HUDEP-2 (cell line): ENCODE measurements around the gene SMIM24.
A peak's percentile ranks its signal among the peaks of the same experiment; 100 is the strongest.
"Not testable (repeated sequence)": the region's sequence is repeated elsewhere in the genome, so short reads cannot be mapped to it uniquely, and the experiment has no call there.

Source experiments
- DNase-seq, 76 experiments: peaks; one replicate each; lab custom pipeline; 2025; ENCODE audit not compliant: unreplicated experiment in 76 of 76; lab: John Stamatoyannopoulos, UW

The SMIM24 gene

DNA sequence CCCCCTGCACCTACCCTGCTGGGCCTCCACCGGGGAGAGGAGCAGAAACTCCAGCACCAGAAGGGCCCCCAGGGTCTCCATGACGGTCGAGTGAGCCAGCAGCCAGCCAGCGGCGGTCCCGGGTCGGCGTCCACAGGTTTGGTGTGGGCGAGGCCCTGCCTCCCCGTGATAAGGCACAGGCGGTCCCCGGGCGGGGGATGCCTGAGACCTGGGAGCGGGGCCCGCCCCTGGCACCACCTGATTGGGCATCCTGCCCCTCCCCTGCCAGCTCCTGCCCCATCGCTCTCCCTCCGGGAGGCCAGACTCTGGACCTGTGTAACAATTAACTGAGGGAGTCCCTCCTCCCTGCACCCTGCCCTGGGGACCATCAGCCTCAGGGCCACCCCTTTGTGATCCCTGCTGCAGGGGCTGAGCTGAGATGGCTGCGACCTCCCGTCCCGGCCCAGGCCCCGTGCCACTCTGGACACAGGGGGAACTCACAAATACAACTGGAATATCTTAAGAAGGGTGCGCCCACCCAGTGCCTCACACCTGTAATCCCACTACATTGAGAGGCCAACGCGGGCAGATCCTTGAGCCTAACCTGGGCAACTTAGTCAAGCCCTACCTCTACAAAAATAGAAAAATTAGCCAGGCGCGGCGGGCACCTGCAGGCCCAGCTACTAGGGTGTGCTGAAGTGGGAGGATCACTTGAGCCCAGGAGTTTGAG lies at the start of gene SMIM24:
Gene SMIM24, minus strand, starts transcription at position 143 of the 709 bp plus-strand sequence. Its CDS starts 62 bp downstream, at position 81.
- peak in 39 of 76 experiments; percentile 12 to 75 (median 41) for DNase-seq

DNA sequence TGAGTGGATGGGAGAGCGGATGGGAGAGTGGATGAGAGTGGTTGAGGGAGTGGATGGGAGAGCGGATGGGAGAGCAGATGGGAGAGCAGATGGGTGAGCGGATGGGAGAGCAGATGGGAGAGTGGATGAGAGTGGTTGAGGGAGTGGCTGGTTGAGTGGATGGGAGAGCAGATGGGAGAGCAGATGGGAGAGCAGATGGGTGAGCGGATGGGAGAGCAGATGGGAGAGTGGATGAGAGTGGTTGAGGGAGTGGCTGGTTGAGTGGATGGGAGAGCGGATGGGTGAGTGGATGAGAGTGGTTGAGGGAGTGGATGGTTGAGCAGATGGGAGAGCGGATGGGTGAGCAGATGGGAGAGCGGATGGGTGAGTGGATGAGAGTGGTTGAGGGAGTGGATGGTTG lies 49.0 kb upstream of the SMIM24 start:
- DNase-seq: not testable (repeated sequence)

DNA sequence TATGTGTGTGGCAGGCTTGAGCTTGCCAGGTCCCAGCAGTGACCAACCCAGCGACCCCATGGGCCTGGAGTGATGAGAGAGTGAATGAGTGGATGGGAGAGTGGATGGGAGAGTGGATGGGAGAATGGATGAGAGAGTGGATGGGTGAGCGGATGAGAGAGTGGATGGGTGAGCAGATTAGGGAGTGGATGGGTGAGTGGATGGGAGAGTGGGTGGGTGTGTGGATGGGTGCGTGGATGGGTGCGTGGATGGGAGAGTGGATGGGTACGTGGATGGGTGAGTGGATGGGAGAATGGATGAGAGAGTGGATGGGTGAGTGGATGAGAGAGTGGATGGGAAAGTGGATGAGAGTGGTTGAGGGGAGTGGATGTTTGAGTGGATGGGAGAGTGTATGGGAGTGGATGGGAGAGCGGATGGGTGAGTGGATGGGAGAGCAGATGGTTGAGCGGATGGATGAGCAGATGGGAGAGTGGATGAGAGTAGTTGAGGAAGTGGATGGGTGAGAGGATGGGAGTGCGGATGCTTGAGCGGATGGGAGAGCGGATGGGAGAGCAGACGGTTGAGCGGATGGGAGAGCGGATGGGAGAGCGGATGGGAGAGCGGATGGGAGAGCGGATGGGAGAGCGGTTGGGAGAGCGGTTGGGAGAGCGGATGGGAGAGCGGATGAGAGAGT lies 48.4 kb upstream of the SMIM24 start:
- no peak for DNase-seq

DNA sequence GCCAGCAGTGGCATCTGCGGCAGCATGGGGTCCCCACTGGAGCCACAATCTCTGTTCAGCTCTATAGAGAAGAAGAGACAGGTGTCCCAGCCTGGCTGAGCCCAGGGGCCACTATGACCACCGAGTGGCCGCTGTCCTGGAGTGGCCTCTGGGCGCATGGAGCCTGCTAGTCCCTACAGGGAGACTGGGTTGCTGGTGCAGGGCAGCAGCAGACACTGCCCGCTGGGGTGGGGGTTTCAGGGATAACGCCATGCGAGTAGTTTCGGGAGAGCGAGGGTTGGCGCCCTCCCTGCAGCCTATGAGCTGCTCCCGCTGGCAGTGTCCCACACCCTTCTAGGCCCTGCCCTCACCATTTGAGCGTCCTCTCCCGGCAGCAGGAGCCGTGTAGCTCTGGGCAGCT lies 47.8 kb upstream of the SMIM24 start:
- DNase-seq: no peak

DNA sequence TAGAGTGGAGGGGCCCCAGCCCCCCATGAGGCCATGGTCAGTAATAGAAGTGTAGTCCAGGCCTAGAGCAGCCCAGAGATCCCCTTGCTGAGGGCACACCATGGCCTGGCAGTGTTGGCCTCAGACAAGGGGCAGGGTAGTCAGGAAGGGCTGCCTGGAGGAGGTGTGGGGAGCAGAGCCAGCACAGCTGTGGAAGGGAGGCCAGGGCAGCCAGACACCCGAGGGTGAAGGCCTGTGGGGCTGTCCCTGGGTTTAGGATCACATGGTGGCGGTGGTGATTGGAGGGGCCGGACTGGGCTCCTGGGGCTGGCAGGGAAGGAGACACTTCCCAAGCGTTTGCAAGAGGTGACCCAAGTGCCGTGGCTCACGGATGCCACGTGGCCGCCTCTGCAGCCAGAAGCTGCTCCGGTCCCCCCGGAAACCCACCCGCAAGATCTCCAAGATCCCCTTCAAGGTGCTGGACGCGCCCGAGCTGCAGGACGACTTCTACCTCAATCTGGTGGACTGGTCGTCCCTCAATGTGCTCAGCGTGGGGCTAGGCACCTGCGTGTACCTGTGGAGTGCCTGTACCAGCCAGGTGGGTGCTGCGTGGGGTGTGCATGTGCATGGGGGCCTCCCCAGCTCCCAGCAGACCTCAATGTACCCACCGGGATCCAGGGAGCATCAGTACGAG lies 47.0 kb upstream of the SMIM24 start:
- DNase-seq: no peak

DNA sequence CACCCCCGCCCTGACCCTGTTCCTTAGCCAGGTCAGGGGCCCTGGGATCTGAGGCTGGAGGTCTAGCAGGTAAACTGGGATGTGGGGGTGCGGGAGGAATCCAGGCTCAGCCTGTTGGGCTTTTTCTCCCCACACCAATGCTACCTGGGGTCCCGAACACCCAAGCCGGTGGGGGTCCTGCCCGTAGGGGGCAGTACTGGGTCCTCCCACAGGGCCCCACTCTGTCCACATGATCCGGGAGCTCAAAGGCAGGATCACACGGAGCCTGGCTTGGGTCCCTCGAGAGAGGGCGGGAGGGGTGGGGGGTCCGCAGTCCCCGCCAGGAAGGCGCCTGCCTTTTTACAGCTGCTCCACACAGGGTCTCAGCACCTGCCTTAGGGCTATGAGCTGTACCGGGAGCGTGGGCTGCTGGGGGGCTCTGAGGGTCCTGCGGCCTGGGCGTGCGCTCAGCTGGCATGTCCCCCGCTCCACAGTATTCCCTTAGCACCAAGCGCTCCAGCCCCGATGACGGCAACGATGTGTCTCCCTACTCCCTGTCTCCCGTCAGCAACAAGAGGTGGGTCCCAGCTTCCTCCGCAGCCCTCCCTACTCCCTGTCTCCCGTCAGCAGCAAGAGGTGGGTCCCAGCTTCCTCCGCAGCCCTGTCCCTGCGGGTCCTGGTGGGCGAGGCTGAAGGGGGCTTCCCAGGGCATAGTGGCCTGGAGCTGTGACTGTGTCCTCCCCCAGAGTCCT lies 46.3 kb upstream of the SMIM24 start:
- no peak for DNase-seq

DNA sequence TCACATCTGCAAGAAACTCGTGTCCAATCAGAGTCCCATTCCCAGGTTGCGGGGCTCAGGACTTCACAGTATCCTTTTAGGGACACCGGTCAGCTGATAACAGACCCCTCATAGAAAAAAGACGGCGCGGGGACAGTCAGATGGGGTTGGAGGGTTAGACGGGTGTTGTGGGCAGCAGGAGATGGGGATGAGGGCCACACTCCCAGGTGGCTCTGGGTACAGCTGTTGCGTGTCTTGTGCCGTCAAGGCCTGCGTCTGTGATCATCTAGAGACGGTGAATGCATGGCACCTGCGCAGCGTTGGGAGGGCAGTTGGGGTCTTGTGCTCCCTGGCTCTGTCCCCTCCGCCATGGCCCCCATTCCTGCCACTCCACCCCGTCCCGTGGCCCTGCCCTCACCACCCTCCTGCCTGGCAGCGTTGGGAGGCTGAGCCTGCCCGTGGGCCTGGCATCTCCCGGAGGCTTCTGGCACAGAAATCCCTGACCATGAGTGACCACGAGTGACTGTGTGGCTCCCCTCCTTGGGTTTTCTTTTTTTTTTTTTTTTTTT lies 44.7 kb upstream of the SMIM24 start:
- no peak for DNase-seq

DNA sequence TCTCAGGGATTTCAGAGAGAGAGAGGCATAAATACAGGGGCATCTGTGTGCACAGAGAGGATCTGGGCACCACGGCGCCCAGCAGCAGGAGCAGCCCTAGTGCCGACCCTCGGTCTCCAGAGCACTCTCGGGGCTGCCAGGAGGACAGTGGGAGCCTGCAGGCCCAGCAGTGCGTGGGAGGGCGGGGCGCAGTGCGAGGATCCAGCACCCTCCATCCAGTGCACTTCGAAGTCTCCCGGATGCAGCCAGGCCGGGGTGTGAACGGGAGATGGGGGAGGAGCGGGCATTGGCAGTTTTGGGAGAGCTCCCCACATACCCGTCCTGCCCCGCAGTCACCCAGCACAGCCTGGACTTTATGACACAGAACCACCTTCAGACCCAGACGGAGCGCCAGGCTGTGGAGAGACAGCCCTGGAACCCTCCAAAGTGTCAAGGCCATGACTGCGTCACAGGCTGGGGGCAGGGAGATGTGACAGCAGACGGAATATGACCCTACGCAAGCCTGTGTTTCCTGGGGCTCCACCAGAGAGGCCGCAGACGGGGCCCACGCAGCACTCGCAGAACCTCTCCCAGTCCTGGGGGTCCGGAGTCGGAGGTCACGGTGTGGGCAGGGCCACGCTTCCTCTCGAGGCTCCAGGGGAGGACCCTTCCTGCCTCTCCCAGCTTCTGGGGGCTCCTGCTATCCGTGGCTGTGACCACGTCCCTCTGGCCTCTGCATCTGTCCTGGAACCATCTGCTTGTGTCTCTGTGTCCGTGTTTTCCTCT lies 43.9 kb upstream of the SMIM24 start:
- no peak for DNase-seq

DNA sequence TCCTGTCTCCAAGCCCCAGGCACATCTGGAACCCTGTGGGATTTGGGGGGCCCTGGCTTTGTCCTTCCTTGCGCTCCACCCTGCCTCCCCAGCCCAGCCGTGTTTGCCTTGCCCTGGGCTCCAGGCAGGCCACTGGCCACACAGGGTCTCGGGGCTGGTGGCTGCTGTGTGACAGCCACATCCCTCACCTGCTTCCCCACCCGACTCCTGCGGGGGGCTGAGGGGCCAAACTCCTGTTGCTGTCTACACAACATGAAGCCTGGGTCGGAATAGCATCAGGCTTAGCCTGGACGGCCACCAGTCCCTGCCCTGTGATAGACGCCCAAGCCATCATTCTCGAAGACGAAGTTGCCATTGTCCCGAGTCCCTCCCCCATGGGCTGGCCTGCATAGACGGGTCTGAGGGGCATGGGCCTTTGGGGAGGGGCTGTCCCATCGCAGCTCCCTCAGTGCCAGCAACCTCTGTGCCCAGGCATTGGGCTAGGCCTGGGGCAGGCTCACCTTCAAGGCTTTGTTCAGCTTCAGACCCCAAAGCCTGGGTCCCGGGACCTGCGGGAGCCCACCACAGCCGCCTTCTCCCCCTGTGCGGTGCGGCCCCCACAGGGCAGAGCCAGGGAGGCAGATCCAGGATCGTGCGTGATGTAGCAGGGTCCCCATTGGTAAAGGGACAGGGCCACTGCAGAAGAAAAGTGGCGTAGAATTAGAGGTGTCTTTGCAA lies 43.2 kb upstream of the SMIM24 start:
- DNase-seq: no peak

DNA sequence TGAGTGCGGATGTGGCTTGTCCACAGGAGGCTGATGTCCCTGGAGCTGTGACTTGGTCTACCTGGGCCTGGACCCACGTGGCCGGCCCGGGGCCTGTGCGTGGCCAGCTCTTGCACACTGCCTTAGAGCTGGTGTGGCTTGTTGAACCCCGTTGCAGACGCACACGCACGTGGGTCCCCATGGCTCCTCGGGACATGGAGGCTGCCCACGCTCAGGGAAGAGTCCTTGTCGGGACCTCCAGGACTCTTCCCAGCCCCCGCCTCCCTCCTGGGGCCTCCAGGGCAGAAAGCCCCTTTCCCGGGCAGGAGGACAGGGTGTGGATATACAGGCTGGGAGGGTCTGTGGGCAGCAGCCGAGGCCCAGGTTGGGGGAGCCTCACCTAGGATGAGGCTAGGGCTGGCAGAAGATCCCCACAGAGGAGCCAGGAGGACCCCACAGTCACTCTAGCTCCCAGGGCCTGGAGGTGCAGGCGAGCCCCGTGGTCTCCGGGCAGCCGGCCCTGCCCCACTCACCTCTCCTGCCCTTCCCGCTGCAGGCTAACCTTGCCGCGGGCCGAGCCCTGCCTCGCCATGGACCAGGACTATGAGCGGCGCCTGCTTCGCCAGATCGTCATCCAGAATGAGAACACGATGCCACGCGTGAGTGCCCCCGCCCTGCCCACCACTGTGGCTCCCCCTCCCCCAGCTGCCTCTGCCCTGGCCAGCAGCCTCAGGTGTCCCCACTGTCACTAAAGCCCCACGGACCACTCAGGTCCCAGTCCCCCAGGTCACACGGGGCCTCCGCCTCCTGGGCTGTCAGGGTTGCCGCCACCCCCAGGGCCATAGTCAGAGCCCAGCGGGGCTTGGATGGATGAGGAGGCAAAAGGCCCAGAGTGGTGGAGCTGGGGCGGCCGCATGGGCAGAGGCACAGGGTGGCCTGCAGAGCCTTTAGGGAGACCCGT lies 42.4 kb upstream of the SMIM24 start:
- no peak for DNase-seq

DNA sequence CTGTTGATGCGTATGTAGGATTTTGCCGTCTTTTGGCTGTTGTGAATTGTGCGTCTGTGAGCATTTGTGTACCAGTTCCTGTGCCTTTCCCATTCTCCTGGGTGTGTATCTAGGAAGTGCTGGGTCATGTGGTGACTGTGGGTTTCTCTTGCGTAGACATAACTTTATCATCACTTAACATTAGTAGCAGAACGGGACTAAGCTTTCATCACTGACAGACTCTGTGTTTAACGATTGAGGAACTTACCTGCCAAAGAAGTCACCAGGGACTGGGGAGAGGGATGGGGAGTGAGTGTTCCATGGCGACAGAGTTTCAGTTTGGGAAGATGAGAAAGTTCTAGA lies 40.8 kb upstream of the SMIM24 start:
- DNase-seq: peak in 1 of 76 experiments; percentile 56

DNA sequence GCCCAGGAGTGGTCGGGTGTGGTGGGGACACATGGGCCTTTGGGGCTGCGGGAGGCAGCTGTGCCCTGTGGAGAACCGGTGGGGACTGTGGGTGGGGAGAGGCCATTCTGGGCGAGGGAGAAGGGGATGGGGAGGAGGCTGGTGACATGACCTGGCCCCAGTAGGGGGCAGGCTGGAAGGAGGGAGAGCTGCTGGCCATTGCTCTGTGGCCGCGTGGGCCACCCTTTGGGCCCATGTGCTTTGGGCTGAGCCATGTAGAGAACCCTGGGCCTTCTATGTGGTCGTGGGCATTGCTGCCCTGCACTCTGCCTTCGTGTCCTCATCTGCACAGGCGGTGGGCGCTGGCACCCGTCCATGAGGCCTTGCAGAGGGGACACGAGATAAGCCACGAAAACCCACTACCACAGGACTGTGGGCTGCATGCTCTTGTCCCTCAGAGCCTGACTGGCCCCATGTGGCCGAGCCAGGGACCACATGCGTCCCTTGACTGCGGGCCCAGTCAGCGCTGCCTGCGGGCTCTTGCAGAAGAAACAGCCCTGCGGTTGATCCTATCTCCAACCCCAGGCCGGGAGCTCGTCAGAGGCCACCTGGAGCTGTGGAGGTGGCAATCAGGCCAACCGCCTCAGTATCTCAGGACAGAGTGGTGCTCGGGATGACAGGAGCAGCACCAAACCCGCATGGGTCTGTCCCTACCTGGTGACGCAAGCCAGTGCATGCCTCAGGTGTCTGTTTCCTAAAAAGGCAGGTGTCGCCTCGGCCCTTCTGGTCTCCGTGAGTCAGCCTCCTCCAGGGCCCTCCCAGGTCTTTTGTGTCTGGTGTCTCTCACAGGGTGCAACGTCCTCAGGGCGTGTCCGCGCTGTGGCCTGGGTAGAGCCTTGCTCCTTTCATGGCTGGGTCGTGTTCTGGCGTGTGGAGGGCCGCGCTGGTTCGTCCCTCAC lies 40.1 kb upstream of the SMIM24 start:
- DNase-seq: peak in 22 of 76 experiments; percentile 7 to 92 (median 65)

DNA sequence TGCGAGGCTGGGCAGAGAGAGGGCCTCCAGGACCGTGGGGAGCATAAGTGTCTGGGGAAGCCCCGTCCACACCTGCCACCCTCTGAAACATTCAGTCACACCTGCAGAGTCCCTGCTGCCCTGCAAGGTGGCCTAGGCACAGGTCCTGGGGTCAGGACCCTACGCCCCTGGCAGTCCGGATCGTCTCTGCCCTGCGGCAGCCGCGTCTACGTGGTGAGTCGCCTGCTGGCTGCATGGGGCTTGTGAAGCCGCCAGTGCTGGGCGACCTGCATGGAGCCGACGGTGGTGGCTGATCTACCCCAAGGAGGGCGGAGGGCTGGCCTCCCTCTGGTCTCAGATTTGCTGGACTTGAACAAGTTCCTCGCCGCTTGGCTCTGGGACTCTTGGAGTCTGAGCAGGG lies 38.8 kb upstream of the SMIM24 start:
- DNase-seq: no peak

DNA sequence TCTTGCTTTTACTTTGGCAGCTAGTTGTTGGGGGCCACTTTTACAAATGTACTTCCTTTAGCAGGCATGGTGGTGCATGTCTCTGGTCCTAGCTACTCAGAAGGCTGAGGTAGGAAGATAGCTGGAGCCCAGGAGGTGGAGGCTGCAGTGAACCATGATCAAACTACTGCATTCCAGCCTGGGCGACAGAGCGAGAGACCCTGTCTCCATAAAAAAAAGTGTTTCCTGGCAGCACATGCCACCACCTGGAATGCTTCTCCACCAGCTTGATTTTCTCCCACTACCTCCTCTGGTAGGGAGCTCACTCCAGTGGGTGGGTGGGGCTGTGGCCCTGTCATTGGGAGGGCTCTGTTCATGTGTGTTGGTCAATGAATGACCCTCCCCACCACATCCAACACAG lies 38.3 kb upstream of the SMIM24 start:
- DNase-seq: no peak

DNA sequence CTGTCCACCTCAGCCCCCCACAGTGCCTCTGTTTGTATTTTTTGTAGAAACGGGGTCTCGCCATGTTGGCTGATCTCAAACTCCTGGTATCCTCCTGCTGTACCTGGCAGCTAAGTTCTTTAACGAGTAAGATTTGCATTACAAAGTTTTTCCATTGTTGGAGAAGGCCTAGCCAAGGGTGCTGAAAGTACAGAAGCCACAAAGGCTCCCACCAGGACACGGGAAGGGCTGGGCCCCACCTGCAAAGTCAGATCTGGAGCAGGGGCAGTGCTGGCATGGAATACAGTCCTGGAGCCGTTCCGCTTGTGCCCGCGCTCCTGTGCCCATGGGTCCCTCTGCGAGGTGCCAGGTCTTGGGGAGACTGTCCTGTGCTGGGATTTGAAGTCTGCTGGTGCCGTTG lies 37.9 kb upstream of the SMIM24 start:
- DNase-seq: no peak

DNA sequence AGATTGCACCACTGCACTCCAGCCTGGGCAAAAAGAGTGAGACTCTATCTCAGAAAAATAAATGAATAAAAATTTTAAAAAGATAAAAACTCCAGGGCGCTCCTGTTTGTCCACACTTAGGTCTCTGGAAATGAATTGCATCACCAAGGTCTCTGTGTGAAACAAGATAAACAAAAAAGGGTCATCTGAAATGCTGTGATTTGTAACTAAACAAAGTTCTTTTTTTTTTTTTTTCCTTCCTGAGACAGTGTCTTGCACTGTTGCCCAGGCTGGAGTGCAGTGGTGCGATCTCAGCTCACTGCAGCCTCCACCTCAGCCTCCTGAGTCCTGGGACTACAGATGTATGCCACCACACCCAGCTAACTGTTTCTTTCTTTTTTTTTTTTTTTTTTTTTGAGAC lies 37.3 kb upstream of the SMIM24 start:
- DNase-seq: no peak

DNA sequence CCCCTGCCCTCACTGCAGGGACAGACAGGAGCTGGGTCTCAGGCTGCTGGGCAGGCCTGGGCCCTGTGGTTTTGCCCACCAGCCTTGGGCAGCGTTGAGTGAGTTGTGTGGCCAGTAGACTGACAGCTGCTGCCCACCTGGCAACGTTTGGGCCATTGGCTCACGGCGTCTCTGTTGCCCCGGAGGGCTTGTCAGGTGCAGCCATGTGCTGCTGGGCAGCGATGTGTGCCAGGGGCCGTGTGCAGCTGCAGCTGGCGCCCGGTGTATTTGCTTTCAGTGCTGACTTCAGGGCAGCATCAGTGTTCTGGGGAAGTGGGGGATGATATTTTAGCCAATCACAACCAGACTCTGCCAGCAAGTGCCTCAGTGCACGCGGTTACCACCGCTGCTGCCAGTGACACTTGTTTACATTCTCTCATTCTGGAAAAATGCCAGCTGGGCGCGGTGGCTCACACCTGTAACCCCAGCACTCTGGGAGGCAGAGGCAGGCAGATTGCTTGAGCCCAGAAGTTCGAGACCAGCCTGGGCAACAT lies 36.4 kb upstream of the SMIM24 start:
- no peak for DNase-seq
